HG02763 (cell line): ENCODE results near the gene ANO1.

Experiments used
- ATAC-seq: cut with Tn5 transposase; IDR thresholded peaks from one replicate; pipeline ENCODE4 v1.9.1; 2021; ENCODE audit warnings: mild to moderate bottlenecking, moderate library complexity; ENCODE audit not compliant: unreplicated experiment

ANO1 gene

GRCh38 chr11:70050243-70050642, 27.9 kb upstream of the ANO1 start:
- ATAC-seq: no peak

- no peak for ATAC-seq
Measured at GRCh38 chr11:70054004-70054403, 24.1 kb upstream of the ANO1 start.

GRCh38 chr11:70055444-70055843, 22.7 kb upstream of the ANO1 start:
- no peak for ATAC-seq

- no peak for ATAC-seq
Measured at GRCh38 chr11:70057080-70057479, 21.0 kb upstream of the ANO1 start.

- ATAC-seq: no peak
Measured at GRCh38 chr11:70059971-70060370, 18.1 kb upstream of the ANO1 start.

- no peak for ATAC-seq
Measured at GRCh38 chr11:70060611-70061293, 17.4 kb upstream of the ANO1 start.

GRCh38 chr11:70061734-70062133, 16.4 kb upstream of the ANO1 start:
- no peak for ATAC-seq

- ATAC-seq: no peak
Measured at GRCh38 chr11:70063121-70063520, 15.0 kb upstream of the ANO1 start.

GRCh38 chr11:70063555-70063954, 14.6 kb upstream of the ANO1 start:
- no peak for ATAC-seq

- ATAC-seq: no peak
Measured at GRCh38 chr11:70064008-70064725, 13.9 kb upstream of the ANO1 start.

GRCh38 chr11:70064726-70065317, 13.3 kb upstream of the ANO1 start:
- ATAC-seq: no peak

GRCh38 chr11:70065318-70066135, 12.6 kb upstream of the ANO1 start:
- ATAC-seq: no peak

GRCh38 chr11:70066136-70066520, 12.0 kb upstream of the ANO1 start:
- ATAC-seq: no peak

GRCh38 chr11:70066628-70067027, 11.5 kb upstream of the ANO1 start:
- ATAC-seq: no peak

- ATAC-seq: no peak
Measured at GRCh38 chr11:70067036-70067435, 11.1 kb upstream of the ANO1 start.

- ATAC-seq: no peak
Measured at GRCh38 chr11:70067591-70068341, 10.4 kb upstream of the ANO1 start.

GRCh38 chr11:70068345-70068744, 9.8 kb upstream of the ANO1 start:
- ATAC-seq: no peak

- ATAC-seq: no peak
Measured at GRCh38 chr11:70068950-70069349, 9.2 kb upstream of the ANO1 start.

GRCh38 chr11:70070706-70071105, 7.4 kb upstream of the ANO1 start:
- ATAC-seq: no peak

- ATAC-seq: no peak
Measured at GRCh38 chr11:70071996-70072395, 6.1 kb upstream of the ANO1 start.

- no peak for ATAC-seq
Measured at GRCh38 chr11:70072461-70072860, 5.7 kb upstream of the ANO1 start.
